Activated CD4-positive, alpha-beta T cell treated with anti-CD3 and anti-CD28 coated beads for 36 hours (primary cell): ENCODE measurements around the gene ITPRIP. TPM values are rescaled to one million over a fixed set of nuclear protein-coding genes. Genes with fewer than 3 reads are reported as not detected.

Experiments used
- ATAC-seq: fragments of 200-7000 bp; cut with Tn5 transposase; one replicate; pipeline ENCODE4 v1.10.0; 2021; ENCODE audit warnings: mild to moderate bottlenecking, moderate library complexity
- CTCF ChIA-PET: fragments of 350-600 bp; sonication (Branson Sonifier 250); formaldehyde crosslinking; loops from one replicate; lab custom pipeline; 2021; ENCODE audit warnings: antibody characterized with exemption; lab: Charles Lee
- POLR2A ChIA-PET: fragments of 350-600 bp; sonication (Branson Sonifier 250); formaldehyde crosslinking; loops from one replicate; lab custom pipeline; 2021; ENCODE audit warnings: antibody characterized with exemption, inconsistent platforms; lab: Charles Lee
- DNase-seq: peaks from one replicate; pipeline ENCODE4 v3.0.0-alpha.2; 2020
- H3K27ac Mint-ChIP-seq: one replicate; pipeline ENCODE4 v1.8.0; 2021; ENCODE audit warnings: mixed read lengths
- H3K27me3 Mint-ChIP-seq: one replicate; pipeline ENCODE4 v1.8.0; 2021; ENCODE audit warnings: mixed read lengths
- H3K36me3 Mint-ChIP-seq: one replicate; pipeline ENCODE4 v1.8.0; 2021; ENCODE audit warnings: low read depth, mixed read lengths
- H3K4me1 Mint-ChIP-seq: one replicate; pipeline ENCODE4 v1.8.0; 2021; ENCODE audit warnings: mixed read lengths
- H3K4me3 Mint-ChIP-seq: one replicate; pipeline ENCODE4 v1.8.0; 2021; ENCODE audit warnings: mild to moderate bottlenecking, moderate library complexity, mixed read lengths
- H3K9me3 Mint-ChIP-seq: one replicate; pipeline ENCODE4 v1.8.0; 2021; ENCODE audit warnings: low read depth, mixed read lengths
- intact Hi-C, 2 experiments: fragments of 100-400 bp; cut with DNase I in 1 of 2; cut with micrococcal nuclease in 1 of 2; formaldehyde crosslinking; loops; one replicate each; pipeline versions ENCODE4 v1.14.2 to v1.15.1; 2022 to 2024; cut with DNase I, micrococcal nuclease
- total RNA-seq, 2 experiments: library from RNA; stranded (reverse); gene quantifications; one replicate each; pipeline ENCODE4 v1.2.3, GENCODE V29; 2021

ITPRIP gene
- total RNA-seq, 2 experiments from 2014 or later, result 20.3 to 21.6 TPM

DNA sequence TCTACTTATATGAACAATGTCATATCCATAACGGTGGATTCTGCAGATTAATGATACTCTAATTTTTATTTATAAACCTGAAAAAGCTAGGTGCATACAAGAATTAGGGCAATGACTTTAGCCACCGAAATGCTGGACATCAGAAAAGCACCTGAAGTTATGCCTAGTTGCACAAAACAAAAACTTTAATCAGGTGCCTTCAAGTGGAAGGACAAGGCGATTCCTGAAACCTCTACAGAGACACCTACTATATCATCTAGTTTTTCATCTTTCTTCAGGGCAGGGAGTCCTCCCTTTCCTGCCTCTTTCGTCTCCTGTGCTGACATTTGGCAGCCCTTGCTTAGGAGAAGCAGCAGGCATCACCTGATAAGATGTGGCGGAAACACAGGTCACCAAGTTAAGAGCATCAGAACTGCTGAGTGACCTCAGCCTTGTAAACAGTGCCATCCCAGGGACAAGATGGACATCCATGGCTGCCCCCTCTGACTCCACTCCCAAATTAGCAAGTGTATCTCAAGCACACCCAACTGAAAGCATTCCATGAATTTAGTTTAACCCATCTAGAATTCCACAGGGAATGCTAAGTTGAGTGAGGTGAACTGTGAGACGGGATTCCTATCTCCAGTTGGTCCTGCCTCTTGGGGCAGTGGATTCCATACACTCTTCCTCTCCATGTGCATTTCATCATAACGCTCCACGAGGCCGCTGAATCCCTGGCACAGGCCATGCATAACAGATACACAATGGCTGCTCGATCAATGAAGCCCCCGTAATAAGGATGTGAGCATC lies 5.8 kb downstream of the ITPRIP start:
- Mint-ChIP-seq H3K36me3 (peaks cover 26% of the 10 kb centered on the region), H3K4me3 (peak overlapping the region; percentile 38), H3K9me3 (no peaks in the 10 kb centered on the region), H3K27ac (peak overlapping the region; percentile 85), H3K4me1 (peaks cover 88% of the 10 kb centered on the region), H3K27me3 (no peaks in the 10 kb centered on the region)
- intact Hi-C loops, result no loop called here
- ATAC-seq, result no peak
- CTCF ChIA-PET, result interaction anchor here (1.5 kb wide), 1 partner anchor 211 kb away, joined by 3 read pairs; the partner anchor contains the start of gene SFR1
- POLR2A ChIA-PET, result no interaction called here
- no peak for DNase-seq

DNA sequence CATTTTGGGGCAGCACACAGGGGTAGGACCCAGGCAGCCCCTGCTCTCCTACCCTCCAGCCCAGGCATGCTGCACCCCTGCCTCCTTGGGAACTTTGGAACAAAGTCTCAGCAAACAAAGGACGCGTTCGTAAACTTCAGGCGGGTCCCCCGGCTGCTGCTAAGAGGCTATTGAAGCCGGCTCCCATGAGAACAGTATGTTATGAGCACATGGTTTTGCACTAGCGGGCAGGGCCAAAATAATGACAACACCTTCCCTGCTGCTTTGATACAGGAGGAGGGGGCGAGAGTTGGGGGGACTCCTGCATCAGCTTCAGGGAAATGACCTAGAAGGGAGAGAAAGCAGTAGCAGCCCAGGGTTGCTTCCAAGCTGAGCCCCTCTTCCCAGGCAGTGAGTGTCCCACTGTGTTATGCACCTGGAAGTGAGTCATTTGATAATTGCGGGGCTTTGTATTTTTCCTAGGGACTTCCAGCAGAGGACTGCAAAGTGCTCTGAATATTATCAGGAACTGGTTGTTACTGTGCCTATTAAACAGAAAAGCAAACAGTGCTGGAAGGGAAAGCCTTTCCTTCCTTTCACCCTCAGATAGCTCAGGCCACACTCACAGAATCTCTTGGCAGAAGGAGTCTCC lies 6.9 kb downstream of the ITPRIP start:
- Mint-ChIP-seq H3K27ac (peak overlapping the region; percentile 42), H3K4me3 (no peak overlapping the region), H3K36me3 (peaks cover 26% of the 10 kb centered on the region), H3K27me3 (no peaks in the 10 kb centered on the region), H3K4me1 (peaks cover 96% of the 10 kb centered on the region), H3K9me3 (no peaks in the 10 kb centered on the region)
- ChIA-PET CTCF (interaction anchor here (1.5 to 3.1 kb wide), 3 partner anchors 19 to 210 kb away, joined by 3 to 27 read pairs (median 23); partner anchors contain the start of gene SFR1), POLR2A (no interaction called here)
- ATAC-seq, result no peak
- DNase-seq, result no peak
- intact Hi-C loops, result no loop called here

DNA sequence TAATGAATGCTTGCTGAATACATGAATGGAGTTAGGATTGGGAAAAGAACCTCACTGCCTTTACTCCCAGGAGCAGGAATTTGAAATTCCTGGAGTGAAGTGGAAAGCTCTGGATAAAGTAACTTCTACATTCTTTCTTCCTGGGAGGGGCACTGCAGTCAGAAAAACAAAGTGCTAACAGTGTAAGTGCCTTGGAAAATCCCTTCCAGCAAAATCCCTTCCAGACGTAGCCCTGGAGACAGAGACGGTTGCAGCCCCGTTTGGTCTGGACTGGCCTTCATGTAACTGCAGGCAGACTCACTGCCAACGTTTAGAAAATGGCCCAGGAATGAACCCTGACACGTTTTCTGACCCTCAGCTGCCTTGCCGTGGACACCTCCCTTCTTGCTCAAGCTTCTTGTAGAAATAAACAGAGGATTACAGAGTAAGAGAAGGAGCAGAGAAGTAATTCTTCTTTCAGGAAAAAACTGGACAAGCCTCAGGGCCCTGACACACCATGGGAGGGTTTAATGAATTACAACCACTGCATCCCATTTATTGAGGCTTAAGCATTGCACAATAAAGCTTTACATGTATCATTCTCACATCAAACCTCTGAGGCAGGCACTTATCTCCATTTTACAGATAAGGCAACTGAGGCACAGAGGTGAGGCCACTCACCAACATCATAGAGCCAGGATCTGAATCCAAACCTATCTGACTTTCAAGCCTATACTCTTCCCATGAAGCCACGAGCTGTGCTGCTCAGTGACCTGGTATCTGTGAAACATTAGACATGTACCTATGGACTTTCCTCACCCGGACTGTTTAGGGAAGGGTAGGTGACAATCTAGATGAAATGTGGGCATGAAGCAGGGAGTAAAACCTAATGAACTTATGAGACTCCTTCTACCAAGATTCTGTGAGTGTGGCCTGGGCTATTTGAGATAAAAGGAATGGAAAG lies 7.8 kb downstream of the ITPRIP start:
- Mint-ChIP-seq H3K27me3 (no peaks in the 10 kb centered on the region), H3K27ac (peak overlapping the region; percentile 89), H3K36me3 (peaks cover 32% of the 10 kb centered on the region), H3K4me3 (peak overlapping the region; percentile 10), H3K9me3 (no peaks in the 10 kb centered on the region), H3K4me1 (peaks cover 96% of the 10 kb centered on the region)
- no peak for DNase-seq
- POLR2A ChIA-PET, result interaction anchor here (2.2 kb wide), 1 partner anchor 8 kb away, joined by 18 read pairs; the partner anchor contains the start of gene ITPRIP
- intact Hi-C loops, result no loop called here
- CTCF ChIA-PET, result interaction anchor here (0.7 to 3.1 kb wide), 12 partner anchors 8 to 209 kb away, joined by 3 to 27 read pairs (median 4); partner anchors contain the start of genes CFAP58, ITPRIP and SFR1
- no peak for ATAC-seq

GRCh38 chr10:104329735-104330134 lies 8.5 kb downstream of the ITPRIP start:
- intact Hi-C loops, result loop anchor here (1.0 to 2.0 kb wide), 5 partner anchors 9 to 61 kb away; partner anchors contain the start of genes GSTO2 (in 2 of the 2) and ITPRIP (in 2 of the 2)
- POLR2A ChIA-PET, result interaction anchor here (0.6 to 2.2 kb wide), 3 partner anchors 8 to 21 kb away, joined by 3 to 18 read pairs (median 3); partner anchors contain the start of gene ITPRIP
- Mint-ChIP-seq H3K4me1 (peaks cover 96% of the 10 kb centered on the region), H3K27me3 (no peaks in the 10 kb centered on the region), H3K27ac (peak overlapping the region; percentile 89), H3K4me3 (peak overlapping the region; percentile 75), H3K36me3 (peaks cover 33% of the 10 kb centered on the region), H3K9me3 (no peaks in the 10 kb centered on the region)
- CTCF ChIA-PET, result interaction anchor here (0.7 to 3.1 kb wide), 10 partner anchors 9 to 56 kb away, joined by 3 to 27 read pairs (median 8); partner anchors contain the start of genes CFAP58 and ITPRIP
- DNase-seq, result no peak
- ATAC-seq, result peak; percentile 1

DNA sequence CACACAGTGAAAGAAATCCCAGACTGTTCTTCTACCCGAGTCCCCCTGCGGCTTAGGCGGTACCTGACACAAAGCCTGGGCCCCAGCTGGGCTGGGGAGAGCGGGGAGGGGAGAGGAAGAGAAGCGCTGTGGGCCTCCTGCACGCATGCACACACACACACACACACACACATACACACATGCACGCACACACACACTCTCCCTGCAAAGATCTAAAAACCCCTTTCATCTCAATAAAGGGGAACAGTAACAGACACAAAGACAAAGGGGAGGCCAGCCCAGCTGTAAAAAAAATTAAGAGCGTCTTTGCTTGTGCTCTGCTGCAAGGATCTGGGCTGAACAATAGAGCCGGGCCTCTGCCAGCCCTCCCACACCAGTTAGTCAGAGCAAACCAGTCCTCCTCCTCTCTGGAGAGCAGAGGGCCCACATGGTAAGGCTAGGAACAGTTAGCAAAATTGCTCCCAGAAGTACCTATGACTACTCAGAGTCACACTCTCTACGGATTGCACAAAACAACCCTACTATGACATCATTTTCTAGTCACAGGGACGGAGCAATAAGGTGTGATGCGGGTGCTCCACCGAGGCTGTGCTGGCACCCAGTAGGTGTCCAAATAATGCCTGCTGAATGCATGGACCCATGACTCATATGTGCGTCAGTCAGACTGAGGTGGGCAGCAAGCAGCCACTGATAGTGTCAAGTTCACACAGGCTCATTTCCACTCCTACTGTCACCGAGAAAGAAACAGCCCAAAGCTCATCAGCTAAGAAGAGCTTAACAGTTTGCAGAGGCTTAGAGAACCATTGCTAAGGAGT lies 9.2 kb downstream of the ITPRIP start:
- DNase-seq (peak; percentile 89), ATAC-seq (peak; percentile 92)
- H3K4me1 Mint-ChIP-seq, result peaks cover 98% of the 10 kb centered on the region
- H3K36me3 Mint-ChIP-seq, result peaks cover 38% of the 10 kb centered on the region
- ChIA-PET CTCF (interaction anchor here (0.5 to 3.1 kb wide), 10 partner anchors 10 to 55 kb away, joined by 3 to 27 read pairs (median 8); partner anchors contain the start of genes CFAP58 and ITPRIP), POLR2A (interaction anchor here (0.6 to 2.2 kb wide), 3 partner anchors 9 to 21 kb away, joined by 3 to 18 read pairs (median 3); partner anchors contain the start of gene ITPRIP)
- no peaks in the 10 kb centered on the region for H3K9me3 Mint-ChIP-seq
- H3K4me3 Mint-ChIP-seq, result peak overlapping the region; percentile 75
- intact Hi-C loops, result loop anchor here (1.0 to 2.0 kb wide), 5 partner anchors 9 to 60 kb away; partner anchors contain the start of genes GSTO2 (in 2 of the 2) and ITPRIP (in 2 of the 2)
- H3K27ac Mint-ChIP-seq, result peak overlapping the region; percentile 89
- no peaks in the 10 kb centered on the region for H3K27me3 Mint-ChIP-seq

- Mint-ChIP-seq H3K27me3 (no peaks in the 10 kb centered on the region), H3K4me3 (peak overlapping the region; percentile 75), H3K27ac (peak overlapping the region; percentile 89), H3K9me3 (no peaks in the 10 kb centered on the region), H3K4me1 (peaks cover 99% of the 10 kb centered on the region), H3K36me3 (peaks cover 37% of the 10 kb centered on the region)
- no peak for ATAC-seq
- ChIA-PET CTCF (interaction anchor here (0.5 to 3.1 kb wide), 4 partner anchors 12 to 37 kb away, joined by 3 to 27 read pairs (median 22); no protein-coding TSS in a partner anchor), POLR2A (interaction anchor here (2.2 kb wide), 1 partner anchor 9 kb away, joined by 18 read pairs; the partner anchor contains the start of gene ITPRIP)
- no peak for DNase-seq
- intact Hi-C loops, result loop anchor here in 1 of 2 experiments (2.0 kb wide), 1 partner anchor 60 kb away; the partner anchor contains the start of gene GSTO2
Observed at GRCh38 chr10:104328646-104328895, 9.7 kb downstream of the ITPRIP start.

- no peaks in the 10 kb centered on the region for H3K27me3 Mint-ChIP-seq
- peak; percentile 47 for DNase-seq
- ChIA-PET POLR2A (interaction anchor here (2.2 kb wide), 1 partner anchor 10 kb away, joined by 18 read pairs; the partner anchor contains the start of gene ITPRIP), CTCF (interaction anchor here (1.9 to 3.1 kb wide), 3 partner anchors 22 to 36 kb away, joined by 19 to 23 read pairs (median 20); no protein-coding TSS in a partner anchor)
- peaks cover 99% of the 10 kb centered on the region for H3K4me1 Mint-ChIP-seq
- H3K27ac Mint-ChIP-seq, result peak overlapping the region; percentile 89
- H3K36me3 Mint-ChIP-seq, result peaks cover 35% of the 10 kb centered on the region
- no peak for ATAC-seq
- H3K9me3 Mint-ChIP-seq, result no peaks in the 10 kb centered on the region
- H3K4me3 Mint-ChIP-seq, result peak overlapping the region; percentile 75
- intact Hi-C loops, result loop anchor here in 1 of 2 experiments (2.0 kb wide), 1 partner anchor 59 kb away; the partner anchor contains the start of gene GSTO2
Observed at GRCh38 chr10:104327745-104328645, 10.3 kb downstream of the ITPRIP start.

DNA sequence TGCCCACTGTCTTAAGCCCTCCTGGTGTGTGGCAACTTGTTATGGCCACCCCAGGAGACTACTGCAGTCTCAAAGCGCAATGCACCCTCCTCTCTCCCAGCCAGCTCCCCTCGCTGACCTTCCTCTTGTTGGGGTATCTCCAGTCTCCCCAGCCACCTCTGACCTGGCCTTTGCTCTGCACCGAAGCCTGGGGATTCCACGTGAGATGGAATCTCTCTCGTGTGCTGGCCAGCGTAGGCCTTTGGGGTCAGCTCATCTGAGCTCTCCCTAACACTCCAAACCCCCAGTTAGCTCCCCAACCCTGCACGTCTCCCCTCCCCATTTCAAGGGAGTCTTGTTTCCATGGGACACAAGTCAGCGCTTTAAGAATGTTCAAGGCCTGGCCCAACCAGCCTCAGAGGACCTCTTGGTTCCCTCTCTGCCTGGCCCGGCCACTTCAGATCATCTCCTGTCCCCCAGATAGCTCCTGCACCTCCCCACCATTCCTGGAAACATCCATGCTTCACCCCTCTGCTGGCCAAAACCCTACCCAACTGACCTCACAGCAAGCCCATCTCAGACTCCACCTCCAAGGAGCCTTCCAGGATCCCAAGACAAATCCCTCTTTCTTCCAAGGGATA lies 11.2 kb downstream of the ITPRIP start:
- Mint-ChIP-seq H3K4me1 (peaks cover 100% of the 10 kb centered on the region), H3K27ac (peak overlapping the region; percentile 83), H3K36me3 (peaks cover 32% of the 10 kb centered on the region), H3K27me3 (no peaks in the 10 kb centered on the region), H3K9me3 (no peaks in the 10 kb centered on the region), H3K4me3 (peak overlapping the region; percentile 75)
- CTCF ChIA-PET, result interaction anchor here (0.6 to 1.9 kb wide), 2 partner anchors 21 to 343 kb away, joined by 3 to 19 read pairs; no protein-coding TSS in a partner anchor
- intact Hi-C loops, result no loop called here
- ATAC-seq, result no peak
- no peak for DNase-seq
- POLR2A ChIA-PET, result interaction anchor here (0.6 kb wide), 1 partner anchor 156 kb away, joined by 4 read pairs; no protein-coding TSS in a partner anchor
